GM12875 (cell line): ENCODE measurements around the gene NOL12.

Experiments
- H3K4me3 ChIP-seq: one replicate; pipeline ENCODE4 v1.5.1; 2011; ENCODE audit warnings: low read depth, low read length, control low read depth
- TF ChIP-seq, protein P1 (sequence below): IDR thresholded peaks from 2 replicates; pipeline ENCODE4 v1.5.1; 2011; ENCODE audit warnings: low read depth, mild to moderate bottlenecking, control low read depth, inconsistent platforms, low read length, moderate library complexity, borderline replicate concordance; ENCODE audit not compliant: insufficient read depth

Gene NOL12, protein sequence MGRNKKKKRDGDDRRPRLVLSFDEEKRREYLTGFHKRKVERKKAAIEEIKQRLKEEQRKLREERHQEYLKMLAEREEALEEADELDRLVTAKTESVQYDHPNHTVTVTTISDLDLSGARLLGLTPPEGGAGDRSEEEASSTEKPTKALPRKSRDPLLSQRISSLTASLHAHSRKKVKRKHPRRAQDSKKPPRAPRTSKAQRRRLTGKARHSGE

DNA sequence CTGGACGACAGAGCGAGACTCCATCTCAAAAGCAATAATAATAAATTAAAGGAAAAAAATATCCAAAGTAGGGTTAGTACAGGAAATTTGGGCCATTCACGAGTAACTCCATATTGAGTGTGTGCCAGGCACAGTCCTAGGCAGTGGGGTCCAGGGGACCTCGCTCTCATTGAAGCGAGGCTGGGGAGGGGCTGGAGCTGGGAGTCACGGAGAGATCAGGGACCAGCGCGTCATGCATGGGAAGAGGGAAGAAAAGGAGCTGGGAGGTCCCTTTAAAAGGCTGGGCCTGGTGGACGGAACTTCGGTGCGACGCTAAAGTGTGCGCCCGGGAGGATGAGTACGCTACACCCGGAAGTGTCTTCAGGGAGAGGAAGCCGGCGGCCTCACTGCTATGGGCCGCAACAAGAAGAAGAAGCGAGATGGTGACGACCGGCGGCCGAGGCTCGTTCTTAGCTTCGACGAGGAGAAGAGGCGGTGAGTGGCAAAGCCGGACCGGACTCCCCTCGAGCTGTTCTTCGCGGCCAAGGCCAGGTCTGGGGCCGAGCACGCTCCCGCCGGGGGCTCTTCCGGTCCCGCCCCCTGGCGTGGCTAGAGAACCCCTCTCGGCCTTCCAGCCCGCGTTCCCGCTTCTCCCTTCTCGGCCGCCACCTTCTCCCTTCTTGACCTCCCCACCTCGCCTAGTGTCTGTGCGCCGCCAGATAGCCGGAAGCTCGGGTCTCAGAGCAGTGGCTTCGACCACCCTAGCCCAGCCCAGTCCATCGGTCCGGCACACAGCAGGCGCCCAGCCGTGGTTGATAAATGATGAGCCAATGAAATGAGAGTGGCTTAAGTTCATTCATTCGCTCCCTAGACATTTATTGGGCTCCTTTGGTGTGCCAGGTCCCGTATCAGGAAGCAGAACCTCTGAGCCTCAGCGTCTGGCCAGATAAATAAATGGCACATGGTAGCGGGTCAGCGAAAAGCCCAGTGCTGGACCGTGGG lies at the start of gene NOL12:
Gene NOL12 (plus strand): TSS at position 342 of the 981 bp plus-strand sequence. CDS start 50 bp downstream, at position 392.
- peak within 1 kb of the TSS; percentile 83 for H3K4me3 ChIP-seq
- TF ChIP-seq, protein P1, sequence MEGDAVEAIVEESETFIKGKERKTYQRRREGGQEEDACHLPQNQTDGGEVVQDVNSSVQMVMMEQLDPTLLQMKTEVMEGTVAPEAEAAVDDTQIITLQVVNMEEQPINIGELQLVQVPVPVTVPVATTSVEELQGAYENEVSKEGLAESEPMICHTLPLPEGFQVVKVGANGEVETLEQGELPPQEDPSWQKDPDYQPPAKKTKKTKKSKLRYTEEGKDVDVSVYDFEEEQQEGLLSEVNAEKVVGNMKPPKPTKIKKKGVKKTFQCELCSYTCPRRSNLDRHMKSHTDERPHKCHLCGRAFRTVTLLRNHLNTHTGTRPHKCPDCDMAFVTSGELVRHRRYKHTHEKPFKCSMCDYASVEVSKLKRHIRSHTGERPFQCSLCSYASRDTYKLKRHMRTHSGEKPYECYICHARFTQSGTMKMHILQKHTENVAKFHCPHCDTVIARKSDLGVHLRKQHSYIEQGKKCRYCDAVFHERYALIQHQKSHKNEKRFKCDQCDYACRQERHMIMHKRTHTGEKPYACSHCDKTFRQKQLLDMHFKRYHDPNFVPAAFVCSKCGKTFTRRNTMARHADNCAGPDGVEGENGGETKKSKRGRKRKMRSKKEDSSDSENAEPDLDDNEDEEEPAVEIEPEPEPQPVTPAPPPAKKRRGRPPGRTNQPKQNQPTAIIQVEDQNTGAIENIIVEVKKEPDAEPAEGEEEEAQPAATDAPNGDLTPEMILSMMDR, result no peak

DNA sequence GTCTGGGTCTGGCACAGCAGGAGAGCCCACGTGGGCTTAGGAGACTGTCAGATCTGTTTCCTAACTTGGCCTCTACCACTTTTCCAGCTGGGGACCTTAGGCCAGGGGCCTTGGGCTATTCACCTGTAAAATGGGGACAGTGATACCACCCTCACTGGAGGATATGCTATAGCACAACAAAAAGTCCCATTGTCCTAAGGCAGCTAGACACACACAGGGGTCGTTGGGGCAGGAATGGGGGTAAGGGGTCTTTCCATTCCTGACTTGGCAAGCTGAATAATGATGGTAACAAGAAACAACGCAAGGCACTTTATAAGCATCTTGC lies 49.2 kb upstream of the NOL12 start:
- TF ChIP-seq, protein P1, result no peak

DNA sequence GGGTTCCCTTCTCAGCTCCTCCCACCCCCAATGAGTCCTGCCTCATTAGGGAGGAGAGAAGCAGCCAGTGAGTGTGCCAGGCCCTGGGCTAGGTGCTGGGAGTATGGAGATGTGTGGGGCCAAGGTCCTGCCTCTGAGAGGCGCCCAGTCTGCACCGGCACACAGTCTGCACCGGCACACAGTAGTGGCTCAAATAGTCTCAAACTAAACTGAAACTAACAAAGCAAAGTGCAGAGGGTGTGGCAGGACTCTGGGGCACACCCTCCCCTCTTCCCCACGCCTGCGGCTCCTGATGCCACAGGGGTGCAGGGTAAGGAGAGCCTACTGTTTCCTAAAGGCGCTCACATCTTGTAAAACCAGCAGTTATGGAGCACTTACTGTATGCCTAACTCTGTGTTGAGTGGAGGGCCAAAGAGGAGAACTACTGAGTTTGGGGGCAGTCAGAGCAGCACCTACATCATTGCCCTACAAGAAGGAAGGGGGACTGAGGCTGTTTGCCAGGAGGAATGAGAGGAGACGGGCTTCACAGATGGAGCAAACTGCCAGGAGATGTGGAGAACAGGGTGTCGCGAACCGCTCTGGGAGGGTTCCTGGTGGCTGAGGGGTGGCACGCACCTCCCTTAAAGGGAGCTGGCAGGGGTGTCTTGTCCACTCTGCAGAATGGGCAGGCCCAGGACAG lies 47.6 kb upstream of the NOL12 start:
- TF ChIP-seq, protein P1, result no peak
- no peak overlapping the region for H3K4me3 ChIP-seq

More for the DNA sequence above, 49.2 kb upstream of the NOL12 start:
- no peak overlapping the region for H3K4me3 ChIP-seq

DNA sequence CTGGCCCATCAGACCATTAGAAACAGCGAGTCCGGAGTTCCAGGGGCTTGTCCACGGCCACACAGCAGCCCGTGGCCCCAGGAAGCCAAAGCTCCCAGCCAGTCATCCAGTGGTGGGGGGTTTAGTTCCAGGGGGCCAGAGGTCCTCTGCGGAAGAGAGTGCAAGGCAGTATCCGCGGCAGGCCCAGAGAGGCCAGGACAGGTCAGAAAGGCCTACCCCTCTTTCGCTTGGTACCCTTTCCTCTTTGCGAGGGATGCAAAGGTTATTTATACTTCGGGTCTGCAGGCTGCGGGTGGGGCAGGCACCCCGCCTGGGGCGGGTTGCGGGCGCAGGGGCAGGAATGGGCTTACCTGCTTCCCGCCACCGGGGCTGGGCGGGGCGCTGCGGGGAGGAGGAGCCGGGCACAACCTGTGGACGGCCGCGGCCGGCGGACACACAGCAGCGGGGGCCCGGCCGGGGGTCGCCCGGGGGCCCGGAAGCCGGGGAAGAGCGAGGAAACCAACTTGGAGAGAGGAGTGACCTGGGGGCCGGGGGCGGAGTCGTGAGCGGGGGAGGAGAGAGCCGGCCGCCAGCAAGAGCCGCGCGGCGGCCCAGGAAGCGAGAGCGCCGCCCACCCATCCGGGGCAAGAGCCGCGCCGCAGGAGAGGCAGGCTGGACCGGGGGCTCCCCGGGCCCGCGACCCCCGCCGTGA lies 46.9 kb upstream of the NOL12 start, which contains the start of gene SH3BP1:
Gene SH3BP1 (plus strand): TSS at position 600 of the 691 bp plus-strand sequence. CDS start 119 bp downstream, outside the sequence.
- peak within 1 kb of the TSS; percentile 72 for H3K4me3 ChIP-seq
- TF ChIP-seq, protein P1, result no peak

DNA sequence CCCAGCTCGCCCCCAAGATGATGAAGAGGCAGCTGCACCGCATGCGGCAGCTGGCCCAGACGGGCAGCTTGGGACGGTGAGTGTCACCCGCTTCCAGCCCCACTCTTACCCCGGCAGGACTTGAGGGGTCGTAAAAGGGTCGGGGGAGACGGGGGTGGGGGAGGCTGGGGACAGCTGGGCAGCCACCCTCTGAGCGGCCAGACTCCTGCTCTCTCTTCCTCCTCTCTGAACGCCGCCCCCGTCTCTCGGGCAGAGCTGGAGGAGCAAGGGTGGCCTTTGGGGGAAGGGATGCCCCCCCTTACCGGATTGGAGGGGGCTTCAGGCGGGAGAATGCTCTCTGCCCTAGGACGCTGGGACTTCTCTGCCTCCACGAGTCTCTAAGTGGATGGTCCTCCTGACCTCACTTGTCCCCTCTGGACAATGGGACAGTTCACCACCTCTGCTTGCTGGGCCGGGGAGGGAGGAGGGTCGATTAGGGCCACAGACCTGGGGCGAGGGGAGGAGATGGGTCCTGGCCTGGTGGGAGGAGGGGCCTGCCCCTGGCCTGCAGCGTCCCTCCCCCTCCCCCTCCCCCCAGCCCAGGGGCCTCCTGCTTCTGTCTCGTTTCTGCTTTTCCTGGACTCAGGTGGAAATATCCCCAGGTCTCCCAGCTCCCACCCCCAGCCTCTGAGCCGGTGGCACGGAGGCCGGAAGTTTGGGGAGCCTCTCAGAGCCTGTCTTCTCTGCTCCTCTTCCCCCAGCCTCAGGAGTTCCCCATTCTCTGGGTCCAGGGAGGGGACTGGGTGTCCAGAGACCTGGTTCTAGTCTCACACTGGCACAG lies 46.2 kb upstream of the NOL12 start:
- peak overlapping the region; percentile 72 for H3K4me3 ChIP-seq

More for the DNA sequence above, 46.2 kb upstream of the NOL12 start:
- TF ChIP-seq, protein P1, result no peak
